ENCODE data around the gene MAPK8IP1.

Gene MAPK8IP1

DNA sequence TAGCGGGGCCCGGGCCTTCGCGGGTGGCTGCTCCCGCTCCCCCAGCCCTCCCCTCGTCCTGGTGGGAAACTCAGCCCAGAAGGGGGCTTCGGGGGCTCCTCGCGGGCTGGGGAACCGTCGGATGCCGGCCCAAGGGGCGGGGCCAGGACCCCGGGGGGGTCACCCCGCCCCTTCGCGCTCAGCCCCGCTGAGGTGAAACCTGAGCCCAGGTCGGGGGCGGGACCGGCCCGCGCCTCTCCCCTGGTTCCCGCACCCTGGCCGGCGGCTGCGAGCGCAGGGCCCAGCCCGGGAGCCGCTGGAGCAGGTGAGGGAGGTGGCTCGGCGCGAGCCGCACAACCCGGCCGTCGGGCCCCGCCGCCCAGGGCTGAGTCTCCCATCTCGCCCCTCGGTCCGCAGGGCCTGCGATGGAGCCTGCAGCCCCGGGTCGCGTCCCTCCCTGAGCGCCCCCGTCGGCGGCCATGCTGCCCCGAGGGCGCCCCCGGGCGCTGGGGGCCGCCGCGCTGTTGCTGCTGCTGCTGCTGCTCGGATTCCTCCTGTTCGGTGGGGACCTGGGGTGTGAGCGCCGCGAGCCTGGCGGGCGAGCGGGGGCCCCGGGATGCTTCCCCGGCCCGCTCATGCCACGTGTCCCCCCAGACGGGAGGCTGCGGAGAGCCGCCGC is 37.1 kb downstream of the MAPK8IP1 start, which contains the start of gene LARGE2:
LARGE2 (plus strand) TSS at position 232 of the 658 bp plus-strand sequence; CDS start at position 459, 227 bp downstream.
- Histone ChIP-seq H3K9me3 (ENCODE audit: control insufficient read depth, insufficient read depth, low read length) (no peaks in the 10 kb centered on the region), H3K9ac (ENCODE audit: low read depth, low read length) (peak within 1 kb of the TSS; percentile 66), H3K4me3 (ENCODE audit: low read depth, low read length) (peak within 1 kb of the TSS; percentile 78), H3K27me3 (ENCODE audit: control insufficient read depth, insufficient read depth, low read length) (peaks cover 8% of the 10 kb centered on the region), H3K36me3 (ENCODE audit: control insufficient read depth, insufficient read depth, low read length) (peaks cover 35% of the 10 kb centered on the region), H3K4me1 (ENCODE audit: control insufficient read depth, insufficient read depth, low read length) (peaks cover 17% of the 10 kb centered on the region), H3K27ac (ENCODE audit: low read depth, low read length) (peak within 1 kb of the TSS; percentile 62)

DNA sequence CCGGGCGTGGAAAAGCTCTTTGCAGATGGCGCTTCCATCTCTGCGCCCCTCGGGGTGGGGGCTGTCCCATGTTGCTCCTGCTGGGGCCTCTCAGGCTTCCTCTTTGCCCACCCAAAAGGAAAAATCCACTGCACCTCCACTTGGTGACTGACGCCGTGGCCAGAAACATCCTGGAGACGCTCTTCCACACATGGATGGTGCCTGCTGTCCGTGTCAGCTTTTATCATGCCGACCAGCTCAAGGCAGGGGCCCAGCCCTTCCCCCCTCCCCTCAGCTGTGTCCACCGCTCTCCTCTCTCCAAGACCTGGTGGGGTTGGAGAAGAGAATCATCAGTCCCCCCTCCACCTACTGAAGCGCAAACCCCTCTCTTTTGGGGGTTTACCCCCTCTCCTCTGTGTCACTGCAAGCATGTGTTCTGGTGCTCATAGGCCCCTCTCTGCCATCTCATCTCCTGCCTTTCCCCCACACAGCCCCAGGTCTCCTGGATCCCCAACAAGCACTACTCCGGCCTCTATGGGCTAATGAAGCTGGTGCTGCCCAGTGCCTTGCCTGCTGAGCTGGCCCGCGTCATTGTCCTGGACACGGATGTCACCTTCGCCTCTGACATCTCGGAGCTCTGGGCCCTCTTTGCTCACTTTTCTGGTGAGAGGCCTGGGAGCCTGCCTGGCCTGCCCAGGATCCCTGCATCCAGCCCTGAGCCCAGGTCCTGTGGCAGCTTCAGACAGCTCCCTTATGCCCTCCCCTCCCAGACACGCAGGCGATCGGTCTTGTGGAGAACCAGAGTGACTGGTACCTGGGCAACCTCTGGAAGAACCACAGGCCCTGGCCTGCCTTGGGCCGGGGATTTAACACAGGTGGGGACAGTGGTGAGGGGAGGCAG is 38.8 kb downstream of the MAPK8IP1 start:
- H3K27me3 ChIP-seq (ENCODE audit: control insufficient read depth, insufficient read depth, low read length): peaks cover 8% of the 10 kb centered on the region
- H3K27ac ChIP-seq (ENCODE audit: low read depth, low read length): no peak overlapping the region
- H3K9ac ChIP-seq (ENCODE audit: low read depth, low read length): no peak overlapping the region
- no peaks in the 10 kb centered on the region for H3K9me3 ChIP-seq (ENCODE audit: control insufficient read depth, insufficient read depth, low read length)
- H3K4me1 ChIP-seq (ENCODE audit: control insufficient read depth, insufficient read depth, low read length): peaks cover 17% of the 10 kb centered on the region
- H3K4me3 ChIP-seq (ENCODE audit: low read depth, low read length): no peak overlapping the region; the same call in 1 of the 2 replicates
- H3K36me3 ChIP-seq (ENCODE audit: control insufficient read depth, insufficient read depth, low read length): peaks cover 49% of the 10 kb centered on the region

DNA sequence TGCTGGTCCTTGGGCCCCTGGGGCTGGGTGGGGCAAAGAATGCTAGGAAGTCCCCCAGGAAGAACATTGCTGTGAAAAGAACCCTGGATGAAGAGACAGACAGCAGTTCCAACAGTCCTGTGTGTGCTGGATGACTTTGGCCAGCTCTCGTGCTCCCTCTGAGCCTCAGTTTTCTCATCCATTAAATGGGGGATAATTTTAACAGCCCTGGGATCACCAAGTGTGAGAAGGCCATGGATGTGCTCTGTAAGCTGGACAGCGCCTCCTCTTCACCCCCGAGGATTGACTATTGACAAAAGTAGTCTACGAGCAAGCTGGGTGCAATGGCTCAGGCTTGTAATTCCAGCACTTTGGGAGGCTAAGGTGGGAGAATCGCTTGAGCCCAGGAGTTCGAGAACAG is 39.5 kb downstream of the MAPK8IP1 start:
- Histone ChIP-seq H3K4me3 (ENCODE audit: low read depth, low read length) (no peak overlapping the region), H3K9ac (ENCODE audit: low read depth, low read length) (no peak overlapping the region), H3K9me3 (ENCODE audit: control insufficient read depth, insufficient read depth, low read length) (no peaks in the 10 kb centered on the region), H3K27me3 (ENCODE audit: control insufficient read depth, insufficient read depth, low read length) (peaks cover 8% of the 10 kb centered on the region), H3K4me1 (ENCODE audit: control insufficient read depth, insufficient read depth, low read length) (peaks cover 17% of the 10 kb centered on the region), H3K27ac (ENCODE audit: low read depth, low read length) (no peak overlapping the region), H3K36me3 (ENCODE audit: control insufficient read depth, insufficient read depth, low read length) (peaks cover 49% of the 10 kb centered on the region)

DNA sequence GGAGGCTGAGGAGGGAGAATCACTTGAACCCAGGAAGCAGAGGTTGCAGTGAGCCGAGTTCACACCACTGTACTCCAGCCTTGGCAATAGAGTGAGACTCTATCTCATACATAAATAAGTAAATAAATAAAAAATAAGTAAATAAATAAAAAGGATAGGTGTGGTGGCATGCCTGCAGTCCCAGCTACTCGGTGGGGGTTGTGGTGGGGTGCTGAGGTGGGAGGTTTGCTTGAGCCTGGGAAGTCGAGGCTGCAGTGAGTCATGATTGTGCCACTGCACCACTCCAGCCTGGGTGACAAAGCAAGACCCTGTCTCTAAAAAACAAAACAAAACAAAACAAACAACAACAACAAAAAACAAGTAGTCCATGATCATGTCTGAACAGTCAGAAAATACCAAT is 40.1 kb downstream of the MAPK8IP1 start:
- Histone ChIP-seq H3K4me3 (ENCODE audit: low read depth, low read length) (no peak overlapping the region), H3K27me3 (ENCODE audit: control insufficient read depth, insufficient read depth, low read length) (peaks cover 8% of the 10 kb centered on the region), H3K27ac (ENCODE audit: low read depth, low read length) (no peak overlapping the region), H3K9me3 (ENCODE audit: control insufficient read depth, insufficient read depth, low read length) (no peaks in the 10 kb centered on the region), H3K4me1 (ENCODE audit: control insufficient read depth, insufficient read depth, low read length) (peaks cover 13% of the 10 kb centered on the region), H3K36me3 (ENCODE audit: control insufficient read depth, insufficient read depth, low read length) (peaks cover 49% of the 10 kb centered on the region), H3K9ac (ENCODE audit: low read depth, low read length) (no peak overlapping the region)

DNA sequence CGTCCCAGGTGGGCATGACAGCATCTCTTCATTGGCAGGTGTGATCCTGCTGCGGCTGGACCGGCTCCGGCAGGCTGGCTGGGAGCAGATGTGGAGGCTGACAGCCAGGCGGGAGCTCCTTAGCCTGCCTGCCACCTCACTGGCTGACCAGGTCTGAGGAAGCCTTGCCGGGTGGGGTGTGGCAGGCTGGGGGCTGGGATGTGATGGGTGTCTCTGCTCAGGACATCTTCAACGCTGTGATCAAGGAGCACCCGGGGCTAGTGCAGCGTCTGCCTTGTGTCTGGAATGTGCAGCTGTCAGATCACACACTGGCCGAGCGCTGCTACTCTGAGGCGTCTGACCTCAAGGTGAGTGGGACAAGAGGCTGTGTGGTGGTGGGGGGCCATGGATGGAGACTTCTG is 40.5 kb downstream of the MAPK8IP1 start:
- no peaks in the 10 kb centered on the region for H3K9me3 ChIP-seq (ENCODE audit: control insufficient read depth, insufficient read depth, low read length)
- no peak overlapping the region for H3K9ac ChIP-seq (ENCODE audit: low read depth, low read length)
- peaks cover 9% of the 10 kb centered on the region for H3K4me1 ChIP-seq (ENCODE audit: control insufficient read depth, insufficient read depth, low read length)
- H3K36me3 ChIP-seq (ENCODE audit: control insufficient read depth, insufficient read depth, low read length): peaks cover 49% of the 10 kb centered on the region
- H3K4me3 ChIP-seq (ENCODE audit: low read depth, low read length): no peak overlapping the region
- H3K27ac ChIP-seq (ENCODE audit: low read depth, low read length): no peak overlapping the region
- H3K27me3 ChIP-seq (ENCODE audit: control insufficient read depth, insufficient read depth, low read length): peaks cover 5% of the 10 kb centered on the region

DNA sequence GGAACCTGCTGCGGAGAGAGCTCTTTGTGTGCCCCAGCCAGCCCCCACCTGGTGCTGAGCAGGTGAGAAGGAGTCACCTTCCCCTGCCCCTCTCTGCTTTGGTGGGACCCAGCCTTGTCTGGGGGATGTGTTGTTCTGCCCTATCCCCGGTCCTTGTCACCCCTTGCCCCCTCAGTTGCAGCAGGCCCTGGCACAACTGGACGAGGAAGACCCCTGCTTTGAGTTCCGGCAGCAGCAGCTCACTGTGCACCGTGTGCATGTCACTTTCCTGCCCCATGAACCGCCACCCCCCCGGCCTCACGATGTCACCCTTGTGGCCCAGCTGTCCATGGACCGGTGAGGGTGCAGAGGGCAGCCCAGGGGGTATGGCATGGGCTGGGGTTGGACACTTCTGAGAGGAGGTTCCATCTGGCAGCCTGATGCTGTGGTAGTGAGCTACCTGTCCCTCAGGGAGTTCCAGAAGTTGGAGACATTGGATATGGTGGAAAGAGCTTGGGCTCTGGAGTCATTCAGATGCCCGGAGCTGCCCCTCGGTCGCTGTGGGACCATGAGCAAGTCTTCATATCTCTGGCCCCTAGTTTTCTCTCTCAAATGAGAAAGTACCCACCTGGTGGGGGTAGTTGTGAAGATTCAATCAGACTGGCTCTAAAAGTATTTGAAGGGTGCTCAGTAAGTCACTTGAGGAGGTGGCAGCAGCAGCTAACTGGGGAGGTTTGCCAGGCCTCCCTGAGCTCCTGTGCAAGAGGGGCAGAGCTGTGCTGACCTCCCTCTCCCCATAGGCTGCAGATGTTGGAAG is 41.3 kb downstream of the MAPK8IP1 start:
- Histone ChIP-seq H3K9me3 (ENCODE audit: control insufficient read depth, insufficient read depth, low read length) (no peaks in the 10 kb centered on the region), H3K27ac (ENCODE audit: low read depth, low read length) (no peak overlapping the region), H3K36me3 (ENCODE audit: control insufficient read depth, insufficient read depth, low read length) (peaks cover 56% of the 10 kb centered on the region), H3K4me1 (ENCODE audit: control insufficient read depth, insufficient read depth, low read length) (peaks cover 1% of the 10 kb centered on the region), H3K27me3 (ENCODE audit: control insufficient read depth, insufficient read depth, low read length) (no peaks in the 10 kb centered on the region; the same call in 1 of the 2 replicates), H3K4me3 (ENCODE audit: low read depth, low read length) (no peak overlapping the region), H3K9ac (ENCODE audit: low read depth, low read length) (no peak overlapping the region)

DNA sequence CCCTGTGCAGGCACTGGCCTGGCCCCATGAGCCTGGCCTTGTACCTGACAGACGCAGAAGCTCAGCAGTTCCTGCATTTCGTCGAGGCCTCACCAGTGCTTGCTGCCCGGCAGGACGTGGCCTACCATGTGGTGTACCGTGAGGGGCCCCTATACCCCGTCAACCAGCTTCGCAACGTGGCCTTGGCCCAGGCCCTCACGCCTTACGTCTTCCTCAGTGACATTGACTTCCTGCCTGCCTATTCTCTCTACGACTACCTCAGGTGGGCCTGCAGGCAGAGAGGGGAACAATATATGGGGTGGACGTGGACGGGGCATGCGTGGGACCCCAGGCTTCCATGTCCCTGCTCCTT is 41.9 kb downstream of the MAPK8IP1 start:
- Histone ChIP-seq H3K4me3 (ENCODE audit: low read depth, low read length) (no peak overlapping the region), H3K9ac (ENCODE audit: low read depth, low read length) (no peak overlapping the region), H3K9me3 (ENCODE audit: control insufficient read depth, insufficient read depth, low read length) (no peaks in the 10 kb centered on the region), H3K27me3 (ENCODE audit: control insufficient read depth, insufficient read depth, low read length) (no peaks in the 10 kb centered on the region; the same call in 1 of the 2 replicates), H3K4me1 (ENCODE audit: control insufficient read depth, insufficient read depth, low read length) (no peaks in the 10 kb centered on the region), H3K27ac (ENCODE audit: low read depth, low read length) (no peak overlapping the region), H3K36me3 (ENCODE audit: control insufficient read depth, insufficient read depth, low read length) (peaks cover 60% of the 10 kb centered on the region)

DNA sequence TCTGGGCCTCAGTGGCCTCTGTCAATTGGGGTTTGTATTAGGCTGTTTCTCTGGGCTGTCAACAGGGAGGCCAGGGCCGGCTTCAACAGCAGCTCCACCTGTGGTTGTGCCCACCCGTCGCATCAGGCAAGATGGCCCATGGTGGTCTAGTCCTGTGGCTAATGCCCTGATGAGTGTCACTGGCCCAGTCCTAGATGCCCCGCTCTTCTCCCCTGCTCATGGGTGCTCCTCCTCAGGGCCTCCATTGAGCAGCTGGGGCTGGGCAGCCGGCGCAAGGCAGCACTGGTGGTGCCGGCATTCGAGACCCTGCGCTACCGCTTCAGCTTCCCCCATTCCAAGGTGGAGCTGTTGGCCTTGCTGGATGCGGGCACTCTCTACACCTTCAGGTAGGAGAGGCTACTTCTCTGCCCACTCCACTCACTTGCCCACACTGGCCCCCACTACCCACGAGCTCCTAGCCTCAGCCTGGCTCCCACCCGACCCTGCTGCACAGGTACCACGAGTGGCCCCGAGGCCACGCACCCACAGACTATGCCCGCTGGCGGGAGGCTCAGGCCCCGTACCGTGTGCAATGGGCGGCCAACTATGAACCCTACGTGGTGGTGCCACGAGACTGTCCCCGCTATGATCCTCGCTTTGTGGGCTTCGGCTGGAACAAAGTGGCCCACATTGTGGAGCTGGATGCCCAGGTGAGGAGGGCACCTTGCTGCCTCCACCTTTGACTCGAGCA is 42.4 kb downstream of the MAPK8IP1 start:
- Histone ChIP-seq H3K4me3 (ENCODE audit: low read depth, low read length) (no peak overlapping the region), H3K27me3 (ENCODE audit: control insufficient read depth, insufficient read depth, low read length) (no peaks in the 10 kb centered on the region; the same call in 1 of the 2 replicates), H3K9ac (ENCODE audit: low read depth, low read length) (no peak overlapping the region), H3K4me1 (ENCODE audit: control insufficient read depth, insufficient read depth, low read length) (no peaks in the 10 kb centered on the region), H3K36me3 (ENCODE audit: control insufficient read depth, insufficient read depth, low read length) (peaks cover 62% of the 10 kb centered on the region), H3K9me3 (ENCODE audit: control insufficient read depth, insufficient read depth, low read length) (no peaks in the 10 kb centered on the region), H3K27ac (ENCODE audit: low read depth, low read length) (no peak overlapping the region)

DNA sequence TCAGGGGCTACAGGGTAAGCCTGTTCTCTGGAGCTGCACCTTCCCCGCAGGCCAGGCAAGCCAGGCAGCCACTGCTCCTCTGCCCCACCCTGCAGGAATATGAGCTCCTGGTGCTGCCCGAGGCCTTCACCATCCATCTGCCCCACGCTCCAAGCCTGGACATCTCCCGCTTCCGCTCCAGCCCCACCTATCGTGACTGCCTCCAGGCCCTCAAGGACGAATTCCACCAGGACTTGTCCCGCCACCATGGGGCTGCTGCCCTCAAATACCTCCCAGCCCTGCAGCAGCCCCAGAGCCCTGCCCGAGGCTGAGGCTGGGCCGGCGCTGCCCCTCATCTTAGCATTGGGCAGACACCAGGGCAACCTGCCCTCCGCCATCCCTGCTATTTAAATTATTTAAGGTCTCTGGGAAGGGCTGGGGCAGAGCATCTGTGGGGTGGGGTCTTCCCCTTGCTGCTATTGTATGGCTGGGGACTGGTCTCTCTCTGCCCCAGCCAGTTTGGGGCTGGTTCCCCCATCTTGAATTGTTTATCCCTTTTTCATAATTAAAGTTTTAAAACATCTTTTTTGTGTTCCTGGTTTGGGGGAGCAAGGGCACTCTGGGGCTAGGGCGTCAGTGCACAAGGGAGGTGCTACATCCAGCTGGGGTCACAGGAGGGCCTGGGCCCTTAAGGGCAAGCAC is 43.2 kb downstream of the MAPK8IP1 start:
- H3K36me3 ChIP-seq (ENCODE audit: control insufficient read depth, insufficient read depth, low read length): peaks cover 71% of the 10 kb centered on the region
- no peak overlapping the region for H3K4me3 ChIP-seq (ENCODE audit: low read depth, low read length)
- H3K9me3 ChIP-seq (ENCODE audit: control insufficient read depth, insufficient read depth, low read length): no peaks in the 10 kb centered on the region
- H3K9ac ChIP-seq (ENCODE audit: low read depth, low read length): no peak overlapping the region
- H3K27me3 ChIP-seq (ENCODE audit: control insufficient read depth, insufficient read depth, low read length): no peaks in the 10 kb centered on the region
- no peaks in the 10 kb centered on the region for H3K4me1 ChIP-seq (ENCODE audit: control insufficient read depth, insufficient read depth, low read length)
- no peak overlapping the region for H3K27ac ChIP-seq (ENCODE audit: low read depth, low read length)

DNA sequence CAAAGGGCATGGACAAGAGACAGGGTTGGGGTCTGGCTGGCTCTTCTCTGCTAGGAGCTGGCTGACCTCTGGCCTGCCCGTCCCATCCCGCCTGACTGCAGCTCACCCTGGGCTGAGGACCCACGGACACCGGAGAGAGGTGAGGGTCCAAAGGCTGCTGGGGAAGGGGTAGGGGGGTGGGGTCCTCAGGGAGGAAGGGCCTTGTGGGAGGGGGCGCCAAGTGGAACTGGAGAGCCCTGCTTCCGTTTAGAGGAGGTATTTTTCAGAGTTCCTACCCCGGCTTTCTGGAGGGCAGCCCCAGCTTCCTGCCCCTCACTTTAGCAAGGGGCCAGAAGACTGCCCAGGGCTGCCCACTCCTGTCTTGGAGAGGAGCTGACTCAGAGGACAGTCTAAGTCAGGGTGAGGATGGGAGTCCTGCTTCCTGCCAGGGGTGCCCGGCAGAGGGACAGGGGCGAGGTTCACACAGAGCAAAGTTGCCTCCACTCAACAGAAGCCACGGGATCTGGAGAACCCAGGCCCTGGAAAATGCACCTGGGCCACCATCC is 44.1 kb downstream of the MAPK8IP1 start:
- H3K9ac ChIP-seq (ENCODE audit: low read depth, low read length): no peak overlapping the region
- H3K27ac ChIP-seq (ENCODE audit: low read depth, low read length): no peak overlapping the region
- H3K4me1 ChIP-seq (ENCODE audit: control insufficient read depth, insufficient read depth, low read length): no peaks in the 10 kb centered on the region

More for the DNA sequence above, 44.1 kb downstream of the MAPK8IP1 start:
- Histone ChIP-seq H3K27me3 (ENCODE audit: control insufficient read depth, insufficient read depth, low read length) (no peaks in the 10 kb centered on the region), H3K9me3 (ENCODE audit: control insufficient read depth, insufficient read depth, low read length) (no peaks in the 10 kb centered on the region), H3K36me3 (ENCODE audit: control insufficient read depth, insufficient read depth, low read length) (peaks cover 74% of the 10 kb centered on the region), H3K4me3 (ENCODE audit: low read depth, low read length) (no peak overlapping the region)

All from HUES48 (cell line).